Loucy (cell line): ENCODE data around the gene PRPSAP2.

Source experiments
- H2AFZ ChIP-seq: fragments of 200-600 bp; sonication (generic); 2 replicates; pipeline ENCODE4 v1.6.0; 2016; ENCODE audit warnings: antibody characterized with exemption, mild to moderate bottlenecking, low read length, moderate library complexity
- H3F3A ChIP-seq: fragments of 200-600 bp; 2 replicates; pipeline ENCODE4 v1.6.0; 2016; ENCODE audit warnings: antibody characterized with exemption, low read depth, mild to moderate bottlenecking
- H3K27me3 ChIP-seq: fragments of 200-600 bp; sonication (generic); 2 replicates; pipeline ENCODE4 v1.6.1; 2014; ENCODE audit warnings: low read length, mild to moderate bottlenecking; ENCODE audit not compliant: insufficient read depth, poor library complexity, severe bottlenecking
- H3K36me3 ChIP-seq: fragments of 200-600 bp; sonication (generic); 2 replicates; pipeline ENCODE4 v1.6.1; 2016; ENCODE audit warnings: low read length; ENCODE audit not compliant: insufficient read depth
- H3K4me1 ChIP-seq: fragments of 200-600 bp; sonication (generic); 2 replicates; pipeline ENCODE4 v1.5.1; 2014; ENCODE audit warnings: low read length, mild to moderate bottlenecking; ENCODE audit not compliant: insufficient read depth, poor library complexity, severe bottlenecking
- H3K4me2 ChIP-seq: fragments of 200-600 bp; sonication (generic); 2 replicates; pipeline ENCODE4 v1.6.0; 2014; ENCODE audit warnings: antibody characterized with exemption, low read length, low read depth, mild to moderate bottlenecking; ENCODE audit not compliant: poor library complexity, severe bottlenecking
- H3K4me3 ChIP-seq: fragments of 200-600 bp; sonication (generic); 2 replicates; pipeline ENCODE4 v1.5.1; 2014; ENCODE audit warnings: low read length, mild to moderate bottlenecking, mixed read lengths; ENCODE audit not compliant: poor library complexity, severe bottlenecking
- H3K79me2 ChIP-seq: fragments of 200-600 bp; sonication (generic); 2 replicates; pipeline ENCODE4 v1.6.1; 2014; ENCODE audit warnings: low read length; ENCODE audit not compliant: insufficient read depth
- H3K9ac ChIP-seq: fragments of 200-600 bp; sonication (generic); 2 replicates; pipeline ENCODE4 v1.6.0; 2014; ENCODE audit warnings: mild to moderate bottlenecking, low read depth, low read length, moderate library complexity; ENCODE audit not compliant: poor library complexity, severe bottlenecking
- H3K9me2 ChIP-seq: fragments of 200-600 bp; sonication (generic); replicated peaks from 2 replicates; pipeline ENCODE4 v1.6.1; 2016; ENCODE audit warnings: low read depth, low read length, mixed read lengths
- H3K9me3 ChIP-seq: fragments of 200-600 bp; sonication (generic); 2 replicates; pipeline ENCODE4 v1.6.1; 2014; ENCODE audit warnings: mild to moderate bottlenecking, antibody characterized with exemption, low read length, low read depth; ENCODE audit not compliant: insufficient read depth
- H4K20me1 ChIP-seq: fragments of 200-600 bp; sonication (generic); 2 replicates; pipeline ENCODE4 v1.6.0; 2014; ENCODE audit warnings: antibody characterized with exemption, low read length, mild to moderate bottlenecking; ENCODE audit not compliant: insufficient read depth, poor library complexity, severe bottlenecking
- EZH2phosphoT487 ChIP-seq: fragments of 200-600 bp; IDR thresholded peaks from 2 replicates; pipeline ENCODE4 v1.6.1; 2018; ENCODE audit warnings: antibody characterized with exemption, mild to moderate bottlenecking, moderate library complexity, borderline replicate concordance
- TF ChIP-seq, protein P1 (sequence below): fragments of 200-600 bp; sonication (generic); conservative IDR thresholded peaks from 2 replicates; pipeline ENCODE4 v1.5.1; 2014; ENCODE audit warnings: mild to moderate bottlenecking, antibody characterized with exemption, low read length

Gene PRPSAP2

DNA sequence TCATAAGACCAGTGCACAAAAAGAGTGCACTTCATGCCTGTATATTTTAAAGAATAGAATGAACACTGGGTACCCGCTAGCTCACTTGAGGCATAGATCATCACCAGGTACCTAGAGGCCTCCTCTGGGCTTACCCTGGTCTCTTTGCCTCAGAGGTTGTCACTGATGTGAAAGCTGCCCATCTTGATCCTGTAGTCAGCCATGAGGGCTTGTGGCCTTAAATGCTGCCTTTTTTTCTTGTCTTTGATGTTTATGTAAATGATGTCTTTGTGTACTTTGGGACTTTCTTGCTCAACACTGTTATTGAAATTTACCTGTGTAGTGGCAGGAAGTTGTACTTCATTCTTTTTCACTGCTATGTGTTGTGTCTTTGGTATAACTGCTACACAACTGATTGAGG is 67.3 kb downstream of the PRPSAP2 start:
- Histone ChIP-seq H3K9ac (no peak overlapping the region), H3K9me2 (no peaks in the 10 kb centered on the region), H3K4me2 (no peak overlapping the region), H3K4me1 (peaks cover 27% of the 10 kb centered on the region), H3F3A (no peaks in the 10 kb centered on the region), H3K9me3 (no peaks in the 10 kb centered on the region), H3K4me3 (no peak overlapping the region), H3K79me2 (peaks cover 37% of the 10 kb centered on the region), H4K20me1 (no peaks in the 10 kb centered on the region), H2AFZ (no peak overlapping the region), H3K36me3 (peaks cover 39% of the 10 kb centered on the region), H3K27me3 (no peaks in the 10 kb centered on the region)
- TF ChIP-seq, protein P1, sequence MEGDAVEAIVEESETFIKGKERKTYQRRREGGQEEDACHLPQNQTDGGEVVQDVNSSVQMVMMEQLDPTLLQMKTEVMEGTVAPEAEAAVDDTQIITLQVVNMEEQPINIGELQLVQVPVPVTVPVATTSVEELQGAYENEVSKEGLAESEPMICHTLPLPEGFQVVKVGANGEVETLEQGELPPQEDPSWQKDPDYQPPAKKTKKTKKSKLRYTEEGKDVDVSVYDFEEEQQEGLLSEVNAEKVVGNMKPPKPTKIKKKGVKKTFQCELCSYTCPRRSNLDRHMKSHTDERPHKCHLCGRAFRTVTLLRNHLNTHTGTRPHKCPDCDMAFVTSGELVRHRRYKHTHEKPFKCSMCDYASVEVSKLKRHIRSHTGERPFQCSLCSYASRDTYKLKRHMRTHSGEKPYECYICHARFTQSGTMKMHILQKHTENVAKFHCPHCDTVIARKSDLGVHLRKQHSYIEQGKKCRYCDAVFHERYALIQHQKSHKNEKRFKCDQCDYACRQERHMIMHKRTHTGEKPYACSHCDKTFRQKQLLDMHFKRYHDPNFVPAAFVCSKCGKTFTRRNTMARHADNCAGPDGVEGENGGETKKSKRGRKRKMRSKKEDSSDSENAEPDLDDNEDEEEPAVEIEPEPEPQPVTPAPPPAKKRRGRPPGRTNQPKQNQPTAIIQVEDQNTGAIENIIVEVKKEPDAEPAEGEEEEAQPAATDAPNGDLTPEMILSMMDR = no peak
- no peak for TF ChIP-seq EZH2phosphoT487

DNA sequence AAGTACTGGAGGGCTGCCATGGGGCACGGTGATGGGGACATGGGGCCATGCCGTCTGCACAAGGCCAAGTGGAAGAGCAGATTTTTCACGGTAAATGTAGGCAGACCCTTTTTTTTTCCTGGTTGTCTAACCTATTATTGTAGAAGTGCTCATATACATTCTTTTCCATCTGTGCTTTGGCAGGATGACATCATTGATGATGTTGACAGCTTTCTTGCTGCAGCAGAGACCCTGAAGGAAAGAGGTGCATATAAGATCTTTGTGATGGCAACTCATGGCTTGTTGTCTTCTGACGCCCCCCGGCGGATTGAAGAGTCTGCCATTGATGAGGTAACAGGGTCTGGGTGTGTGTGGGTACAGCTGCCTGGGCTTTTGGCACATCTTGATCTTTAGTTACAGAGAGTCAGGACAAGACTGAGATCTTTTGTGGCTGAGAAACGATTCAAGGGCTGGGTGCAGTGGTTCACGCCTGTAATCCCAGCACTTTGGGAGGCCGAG is 70.7 kb downstream of the PRPSAP2 start:
- TF ChIP-seq EZH2phosphoT487 = no peak
- TF ChIP-seq, protein P1 = peak; percentile 31; the same call in 1 of the 2 replicates
- Histone ChIP-seq H3K9me2 (no peaks in the 10 kb centered on the region), H3K4me1 (peaks cover 15% of the 10 kb centered on the region), H3K27me3 (no peaks in the 10 kb centered on the region), H3F3A (no peaks in the 10 kb centered on the region), H3K79me2 (peaks cover 16% of the 10 kb centered on the region), H3K36me3 (peaks cover 60% of the 10 kb centered on the region), H2AFZ (no peak overlapping the region), H3K9me3 (no peaks in the 10 kb centered on the region), H3K9ac (no peak overlapping the region), H4K20me1 (no peaks in the 10 kb centered on the region), H3K4me2 (no peak overlapping the region), H3K4me3 (no peak overlapping the region)

DNA sequence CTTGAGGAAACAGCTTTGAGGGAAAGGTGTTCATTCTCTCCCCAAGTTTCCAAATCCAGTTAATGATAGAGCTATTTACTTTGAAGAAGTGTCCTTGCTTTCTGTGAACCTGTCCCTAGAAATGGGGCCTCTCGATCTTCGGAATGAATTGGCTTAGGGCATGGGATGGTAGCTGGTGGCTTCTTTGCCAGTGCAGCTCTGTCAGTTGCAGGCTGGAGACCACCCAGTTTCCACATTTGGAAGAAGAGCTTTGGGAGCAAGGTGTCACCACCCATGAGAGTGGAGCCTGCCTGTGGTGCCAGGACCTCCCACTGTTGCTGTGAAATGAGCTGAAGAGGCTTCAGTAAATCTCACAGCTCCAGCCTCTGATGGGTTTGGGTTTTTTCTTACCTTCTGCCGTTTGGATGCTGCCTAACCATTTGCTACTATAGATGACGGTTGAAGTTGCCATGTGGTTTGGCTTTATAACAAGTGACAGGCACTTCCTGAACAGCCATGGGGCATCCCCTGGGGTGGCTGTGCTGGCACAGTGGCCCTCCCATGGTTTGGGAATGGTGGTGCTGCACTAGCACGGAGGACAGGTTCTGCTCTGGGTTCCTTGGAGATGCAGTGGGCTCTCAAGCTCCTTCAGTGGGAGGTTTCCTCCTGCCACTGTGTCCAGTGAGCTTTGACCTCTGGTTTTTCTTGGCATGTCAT is 74.6 kb downstream of the PRPSAP2 start:
- no peaks in the 10 kb centered on the region for H3K27me3 ChIP-seq
- peak overlapping the region; percentile 4 for H3K9ac ChIP-seq
- H3F3A ChIP-seq = no peaks in the 10 kb centered on the region
- H3K9me2 ChIP-seq = no peaks in the 10 kb centered on the region
- H3K4me1 ChIP-seq = peaks cover 10% of the 10 kb centered on the region
- H3K9me3 ChIP-seq = no peaks in the 10 kb centered on the region
- no peak overlapping the region for H2AFZ ChIP-seq
- 0 out of 2 replicates have a peak, but pooled peaks cover 3% of the 10 kb centered on the region for H3K79me2 ChIP-seq
- TF ChIP-seq EZH2phosphoT487 = no peak
- TF ChIP-seq, protein P1 = no peak
- no peak overlapping the region for H3K4me2 ChIP-seq
- peaks cover 42% of the 10 kb centered on the region for H3K36me3 ChIP-seq
- H3K4me3 ChIP-seq = no peak overlapping the region
- no peaks in the 10 kb centered on the region for H4K20me1 ChIP-seq
